ENCODE results near the gene SERGEF.

GRCh38 chr11:17930544-17931125 is 82.2 kb downstream of the SERGEF start:
- no peak for TF ChIP-seq CTCF (IDR thresholded peaks at IDR 0.05)
- TF ChIP-seq POLR2AphosphoS5 (IDR thresholded peaks at IDR 0.05) = no peak

All from esophagus muscularis mucosa (tissue), 3 donors.